ENCODE data around the gene DMD.
A peak's percentile ranks its signal among the peaks of the same experiment; 100 is the strongest.
"Not testable (repeated sequence)": the region's sequence is repeated elsewhere in the genome, so short reads cannot be mapped to it uniquely, and the experiment has no call there.

Gene DMD

DNA sequence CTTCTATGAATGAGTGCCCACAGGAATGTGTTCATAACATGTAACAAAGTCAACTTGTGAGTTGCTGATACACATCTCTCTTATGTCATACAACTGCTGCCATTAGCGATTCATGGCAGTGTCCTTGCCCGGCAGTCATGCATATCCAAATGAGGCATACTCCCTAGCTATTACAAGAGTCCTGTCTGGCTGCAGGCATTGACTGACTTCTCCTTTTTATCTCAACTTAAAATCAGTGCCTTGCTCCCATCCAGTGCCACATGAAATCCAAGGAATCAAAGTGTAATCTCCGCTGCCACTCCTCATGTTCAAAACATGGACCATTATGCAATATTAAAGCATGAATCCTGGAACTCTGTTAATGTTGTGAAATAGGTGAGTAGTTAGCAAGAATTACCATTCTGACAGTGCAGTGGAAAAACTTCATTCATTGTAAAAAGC is 1790.6 kb downstream of the DMD start:
- no peak overlapping the region for H3K4me3 ChIP-seq (ENCODE audit: control insufficient read depth, low read depth, low read length)
- TF ChIP-seq, protein P1, sequence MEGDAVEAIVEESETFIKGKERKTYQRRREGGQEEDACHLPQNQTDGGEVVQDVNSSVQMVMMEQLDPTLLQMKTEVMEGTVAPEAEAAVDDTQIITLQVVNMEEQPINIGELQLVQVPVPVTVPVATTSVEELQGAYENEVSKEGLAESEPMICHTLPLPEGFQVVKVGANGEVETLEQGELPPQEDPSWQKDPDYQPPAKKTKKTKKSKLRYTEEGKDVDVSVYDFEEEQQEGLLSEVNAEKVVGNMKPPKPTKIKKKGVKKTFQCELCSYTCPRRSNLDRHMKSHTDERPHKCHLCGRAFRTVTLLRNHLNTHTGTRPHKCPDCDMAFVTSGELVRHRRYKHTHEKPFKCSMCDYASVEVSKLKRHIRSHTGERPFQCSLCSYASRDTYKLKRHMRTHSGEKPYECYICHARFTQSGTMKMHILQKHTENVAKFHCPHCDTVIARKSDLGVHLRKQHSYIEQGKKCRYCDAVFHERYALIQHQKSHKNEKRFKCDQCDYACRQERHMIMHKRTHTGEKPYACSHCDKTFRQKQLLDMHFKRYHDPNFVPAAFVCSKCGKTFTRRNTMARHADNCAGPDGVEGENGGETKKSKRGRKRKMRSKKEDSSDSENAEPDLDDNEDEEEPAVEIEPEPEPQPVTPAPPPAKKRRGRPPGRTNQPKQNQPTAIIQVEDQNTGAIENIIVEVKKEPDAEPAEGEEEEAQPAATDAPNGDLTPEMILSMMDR (conservative IDR thresholded peaks at IDR 0.05; ENCODE audit: control insufficient read depth, insufficient read depth, low read depth, low read length): no peak
- peak; percentile 32 for DNase-seq (ENCODE audit: low read depth)

DNA sequence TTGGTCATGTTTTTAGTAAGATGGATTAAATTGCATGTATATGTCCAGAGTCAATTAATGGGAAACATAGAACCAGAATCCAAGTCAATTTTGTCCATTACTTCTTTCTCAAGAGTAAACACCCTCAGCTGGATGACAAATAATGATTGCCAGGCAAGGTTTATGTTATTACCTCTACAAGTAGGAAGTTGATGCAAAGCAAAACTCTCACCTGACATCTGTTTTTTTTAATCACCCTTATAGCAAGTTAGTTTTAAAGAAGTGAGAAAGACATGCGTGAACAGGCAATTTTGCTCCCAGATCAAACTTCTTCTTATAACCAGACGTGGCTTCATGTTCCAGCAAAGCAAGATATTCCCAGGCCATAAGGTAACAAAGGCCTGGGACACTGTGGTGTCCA is 1791.0 kb downstream of the DMD start:
- no peak for DNase-seq (ENCODE audit: low read depth)
- H3K4me3 ChIP-seq (ENCODE audit: control insufficient read depth, low read depth, low read length): no peak overlapping the region
- TF ChIP-seq, protein P1 (conservative IDR thresholded peaks at IDR 0.05; ENCODE audit: control insufficient read depth, insufficient read depth, low read depth, low read length): no peak

DNA sequence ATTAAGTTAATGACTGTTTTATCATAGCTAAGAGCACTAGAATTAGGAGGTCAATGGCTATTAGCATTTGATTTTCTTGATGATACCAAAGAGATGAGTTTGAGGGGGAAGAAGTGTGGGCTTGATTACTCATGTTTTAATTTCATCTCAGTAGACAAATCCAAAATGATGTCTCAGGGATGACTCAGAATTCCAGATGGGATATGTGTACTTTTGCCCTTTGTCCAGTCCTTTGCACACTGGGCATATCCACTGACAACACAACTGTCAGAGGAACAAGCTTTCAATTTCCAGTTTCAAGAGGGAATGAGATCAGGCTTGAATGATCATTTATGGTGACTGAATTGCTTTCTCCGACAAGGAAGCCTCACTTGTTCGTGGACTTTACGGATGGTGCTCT is 1814.2 kb downstream of the DMD start:
- peak; percentile 86 for DNase-seq (ENCODE audit: low read depth)
- TF ChIP-seq, protein P1 (conservative IDR thresholded peaks at IDR 0.05; ENCODE audit: control insufficient read depth, insufficient read depth, low read depth, low read length): no peak
- no peak overlapping the region for H3K4me3 ChIP-seq (ENCODE audit: control insufficient read depth, low read depth, low read length)

DNA sequence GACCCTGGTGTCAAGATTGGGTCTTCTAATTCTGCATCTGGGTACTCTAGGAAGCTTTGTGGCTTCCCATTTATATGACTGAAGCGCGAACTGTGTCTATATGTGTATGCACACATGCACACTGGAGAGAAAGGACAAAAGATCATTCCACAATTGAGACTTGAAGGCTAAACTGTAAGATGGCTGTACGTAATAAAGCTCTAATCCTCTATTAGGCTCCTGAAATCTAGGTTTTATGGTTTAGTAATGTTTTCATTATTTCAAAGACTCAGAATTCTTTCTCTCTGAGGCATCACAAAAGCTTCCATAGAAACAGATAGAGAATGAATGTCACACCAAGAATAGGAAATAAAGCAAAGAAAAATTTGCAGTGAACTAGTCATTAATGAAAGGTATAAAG is 1818.8 kb downstream of the DMD start:
- H3K4me3 ChIP-seq (ENCODE audit: control insufficient read depth, low read depth, low read length): no peak overlapping the region
- TF ChIP-seq, protein P1 (conservative IDR thresholded peaks at IDR 0.05; ENCODE audit: control insufficient read depth, insufficient read depth, low read depth, low read length): no peak
- no peak for DNase-seq (ENCODE audit: low read depth)

DNA sequence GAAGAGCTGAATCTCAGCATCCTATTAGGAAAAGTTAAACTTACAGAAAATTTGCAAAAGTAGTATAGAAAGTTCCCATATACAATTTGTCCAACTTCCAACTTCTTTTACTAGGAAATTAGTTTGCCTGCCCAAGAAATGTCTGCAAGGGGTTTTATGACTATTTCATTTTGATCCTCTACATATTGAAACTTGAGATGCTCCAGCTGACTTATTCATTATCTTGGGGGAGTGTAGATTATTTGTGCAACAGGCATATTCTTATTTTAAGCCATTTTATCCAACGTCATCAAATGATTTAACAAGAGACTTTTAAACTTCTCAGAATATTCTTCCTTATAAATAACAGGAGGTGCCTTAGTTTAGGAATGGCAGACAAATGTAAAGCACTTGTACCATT is 1822.4 kb downstream of the DMD start:
- no peak for DNase-seq (ENCODE audit: low read depth)
- TF ChIP-seq, protein P1 (conservative IDR thresholded peaks at IDR 0.05; ENCODE audit: control insufficient read depth, insufficient read depth, low read depth, low read length): no peak
- H3K4me3 ChIP-seq (ENCODE audit: control insufficient read depth, low read depth, low read length): no peak overlapping the region

DNA sequence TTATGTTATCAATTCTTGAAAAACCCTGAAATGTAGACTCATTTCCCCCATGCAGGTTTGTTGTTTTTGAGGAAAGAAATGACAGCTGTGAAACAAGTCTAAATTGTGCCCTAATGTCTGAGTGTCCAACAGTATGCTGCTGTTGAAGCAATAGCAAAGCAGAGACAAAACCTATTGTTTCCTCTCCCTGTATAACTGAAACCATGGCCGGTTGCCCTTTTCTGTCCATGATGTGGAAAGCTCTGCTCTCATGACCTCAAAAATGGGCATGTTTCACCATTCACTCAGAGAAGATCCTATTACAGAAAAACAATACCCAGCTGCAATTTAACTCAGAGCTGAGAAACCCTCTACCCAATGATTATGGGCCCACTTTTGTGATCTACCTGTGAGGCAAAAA is 1826.9 kb downstream of the DMD start:
- peak; percentile 4 for DNase-seq (ENCODE audit: low read depth)
- TF ChIP-seq, protein P1 (conservative IDR thresholded peaks at IDR 0.05; ENCODE audit: control insufficient read depth, insufficient read depth, low read depth, low read length): no peak

DNA sequence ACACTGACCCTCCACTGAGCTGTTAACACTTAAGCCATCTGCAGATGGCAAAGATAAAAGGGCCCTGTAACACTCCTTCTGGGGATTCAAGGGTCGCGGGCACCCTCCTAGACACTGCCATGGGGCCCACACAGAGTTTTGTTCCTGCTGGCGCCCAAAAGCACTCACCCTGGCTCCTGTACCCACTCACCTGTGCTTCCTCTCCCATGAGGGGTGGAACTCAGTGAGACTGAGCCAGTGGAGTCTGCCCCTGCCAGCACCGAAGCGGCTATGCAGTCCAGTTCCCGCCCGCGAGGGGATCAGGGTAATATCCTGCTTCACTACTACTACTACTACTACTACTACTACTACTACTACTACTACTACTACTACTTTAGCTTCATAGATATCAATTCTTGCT is 1827.4 kb downstream of the DMD start:
- DNase-seq (ENCODE audit: low read depth): no peak
- no peak overlapping the region for H3K4me3 ChIP-seq (ENCODE audit: control insufficient read depth, low read depth, low read length)
- TF ChIP-seq, protein P1 (conservative IDR thresholded peaks at IDR 0.05; ENCODE audit: control insufficient read depth, insufficient read depth, low read depth, low read length): no peak

More for the DNA sequence above, 1826.9 kb downstream of the DMD start:
- no peak overlapping the region for H3K4me3 ChIP-seq (ENCODE audit: control insufficient read depth, low read depth, low read length)

DNA sequence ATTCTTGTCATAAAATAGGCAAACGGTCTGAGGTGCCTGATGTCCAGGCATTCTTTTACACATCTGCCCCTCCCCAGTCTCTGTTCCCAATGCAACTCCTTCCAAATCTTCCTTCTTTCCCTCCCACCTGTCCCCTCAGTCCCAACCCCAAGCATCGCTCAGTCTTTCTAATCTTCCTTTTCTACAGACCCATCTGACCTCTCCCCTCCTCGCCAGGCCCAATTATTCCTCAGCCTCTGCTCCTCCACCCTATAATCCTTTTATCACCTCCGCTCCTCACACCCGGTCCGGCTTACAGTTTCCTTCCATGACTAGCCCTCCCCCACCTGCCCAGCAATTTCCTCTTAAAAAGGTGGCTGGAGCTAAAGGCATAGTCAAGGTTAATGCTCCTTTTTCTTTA is 1832.4 kb downstream of the DMD start:
- not testable (repeated sequence) for H3K4me3 ChIP-seq (ENCODE audit: control insufficient read depth, low read depth, low read length); DNase-seq (ENCODE audit: low read depth)

DNA sequence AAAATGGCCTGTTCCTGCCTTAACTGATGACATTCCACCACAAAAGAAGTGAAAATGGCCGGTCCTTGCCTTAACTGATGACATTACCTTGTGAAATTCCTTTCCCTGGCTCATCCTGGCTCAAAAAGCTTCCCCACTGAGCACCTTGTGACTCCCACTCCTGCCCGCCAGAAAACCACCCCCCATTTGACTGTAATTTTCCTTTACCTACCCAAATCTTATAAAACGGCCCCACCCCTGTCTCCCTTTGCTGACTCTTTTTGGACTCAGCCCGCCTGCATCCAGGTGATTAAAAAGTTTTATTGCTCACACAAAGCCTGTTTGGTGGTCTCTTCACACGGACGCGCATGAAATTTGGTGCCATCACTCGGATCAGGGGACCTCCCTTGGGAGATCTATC is 1833.5 kb downstream of the DMD start:
- not testable (repeated sequence) for H3K4me3 ChIP-seq (ENCODE audit: control insufficient read depth, low read depth, low read length); DNase-seq (ENCODE audit: low read depth)

Data from fibroblast of mammary gland (primary cell).